Urinary bladder (tissue), 4 donors: ENCODE data around the gene CBFA2T3. TPM values are rescaled to one million over a fixed set of nuclear protein-coding genes. Genes with fewer than 3 reads are reported as not detected.
"Not testable (repeated sequence)": the region's sequence is repeated elsewhere in the genome, so short reads cannot be mapped to it uniquely, and the experiment has no call there.

Experiments used
- DNase-seq: peaks from one replicate; pipeline ENCODE4 v3.0.0-alpha.2; 2015; ENCODE audit errors: extremely low spot score
- H3K27ac ChIP-seq: one replicate; pipeline ENCODE4 v1.5.1; 2013; ENCODE audit warnings: low read depth, mild to moderate bottlenecking, moderate library complexity
- H3K36me3 ChIP-seq: one replicate; pipeline ENCODE4 v1.6.1; 2013; ENCODE audit warnings: mild to moderate bottlenecking, moderate library complexity; ENCODE audit not compliant: insufficient read depth
- H3K4me1 ChIP-seq: one replicate; pipeline ENCODE4 v1.6.1; 2013; ENCODE audit warnings: mild to moderate bottlenecking, moderate library complexity; ENCODE audit not compliant: insufficient read depth
- H3K4me3 ChIP-seq: one replicate; pipeline ENCODE4 v1.5.1; 2013; ENCODE audit warnings: low read depth, low read length
- WGBS: extraction: QIAGEN DNeasy Blood & Tissue Kit; methylation state at CpG from one replicate; pipeline ENCODE4 v1.1.7; 2013; 5-methylcytosine and 5-hydroxymethylcytosine counted together
- polyA plus RNA-seq: library from polyadenylated mRNA; stranded (reverse); fragments of 200-250 nt; gene quantifications from one replicate; pipeline ENCODE4 v1.2.3, GENCODE V29; 2013
- total RNA-seq: library from RNA; depleted of rRNA; stranded (reverse); fragments of >200 nt; gene quantifications from one replicate; pipeline ENCODE4 v1.2.3, GENCODE V29; 2014
- donor health status: healthy with polysubstance abuse.
- donor health status: healthy.

CBFA2T3 gene
- total and polyA plus RNA-seq, 2 donors: 1.5 to 6.2 TPM

DNA sequence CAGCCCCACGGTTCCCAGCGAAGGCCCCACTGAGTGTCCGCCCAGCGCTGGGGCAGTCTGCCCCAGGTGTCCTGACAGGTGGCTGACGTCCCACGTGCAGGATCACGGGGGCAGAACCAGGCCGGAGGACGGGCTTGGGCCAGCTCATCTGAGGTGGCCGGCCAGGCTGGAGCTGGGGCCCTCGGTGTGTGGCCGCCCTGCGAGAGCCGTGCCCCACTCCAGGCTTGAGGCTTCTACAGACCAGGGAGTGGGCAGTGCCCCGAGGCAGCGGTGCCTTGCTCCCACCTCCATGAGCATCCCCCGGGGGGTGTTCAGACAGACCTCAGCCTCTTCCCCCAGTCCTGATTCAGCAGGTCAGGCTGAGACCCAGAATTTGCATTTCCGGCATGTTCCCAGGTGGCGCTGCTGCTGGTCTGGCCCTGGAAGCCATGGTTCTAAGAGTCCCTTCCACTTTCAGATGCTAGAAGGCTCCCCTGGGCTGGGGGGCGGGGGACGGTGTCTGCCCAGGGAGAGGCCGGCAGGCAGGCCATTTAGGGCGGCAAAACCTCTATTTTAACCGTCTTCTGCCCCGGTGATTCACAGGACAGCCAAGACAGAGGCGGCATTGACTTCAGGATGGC lies 75.2 kb downstream of the CBFA2T3 start:
- WGBS: 84% methylated on average over 26 of the region's 26 CpGs

DNA sequence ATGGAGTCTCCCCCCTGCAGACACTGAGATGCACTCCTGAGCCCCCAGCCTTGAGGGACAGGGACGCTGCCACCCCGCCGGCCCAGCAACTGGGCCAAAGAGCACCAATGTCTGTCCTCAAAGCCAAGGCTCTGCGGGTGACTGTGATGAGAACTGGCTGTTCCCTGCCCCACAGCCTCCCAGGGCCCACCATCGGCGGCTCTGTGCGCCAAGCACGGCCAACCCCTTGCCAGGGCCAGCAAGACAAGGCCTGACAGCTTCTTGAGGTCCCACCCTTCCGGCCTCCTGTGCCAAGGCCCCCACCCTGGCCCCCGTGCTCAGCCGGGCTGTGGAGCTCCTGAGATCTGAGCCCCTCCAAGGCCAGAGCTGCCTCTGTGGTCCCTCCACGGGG lies 76.3 kb downstream of the CBFA2T3 start:
- DNase-seq: no peak
- no peak overlapping the region for H3K4me3 ChIP-seq
- WGBS: 84% methylated on average over 12 of the region's 12 CpGs
- no peaks in the 10 kb centered on the region for H3K36me3 ChIP-seq
- H3K27ac ChIP-seq: no peak overlapping the region
- H3K4me1 ChIP-seq: no peaks in the 10 kb centered on the region

More for the DNA sequence above, 75.2 kb downstream of the CBFA2T3 start:
- Histone ChIP-seq H3K36me3 (no peaks in the 10 kb centered on the region), H3K4me1 (no peaks in the 10 kb centered on the region), H3K27ac (no peak overlapping the region), H3K4me3 (no peak overlapping the region)
- DNase-seq: no peak

DNA sequence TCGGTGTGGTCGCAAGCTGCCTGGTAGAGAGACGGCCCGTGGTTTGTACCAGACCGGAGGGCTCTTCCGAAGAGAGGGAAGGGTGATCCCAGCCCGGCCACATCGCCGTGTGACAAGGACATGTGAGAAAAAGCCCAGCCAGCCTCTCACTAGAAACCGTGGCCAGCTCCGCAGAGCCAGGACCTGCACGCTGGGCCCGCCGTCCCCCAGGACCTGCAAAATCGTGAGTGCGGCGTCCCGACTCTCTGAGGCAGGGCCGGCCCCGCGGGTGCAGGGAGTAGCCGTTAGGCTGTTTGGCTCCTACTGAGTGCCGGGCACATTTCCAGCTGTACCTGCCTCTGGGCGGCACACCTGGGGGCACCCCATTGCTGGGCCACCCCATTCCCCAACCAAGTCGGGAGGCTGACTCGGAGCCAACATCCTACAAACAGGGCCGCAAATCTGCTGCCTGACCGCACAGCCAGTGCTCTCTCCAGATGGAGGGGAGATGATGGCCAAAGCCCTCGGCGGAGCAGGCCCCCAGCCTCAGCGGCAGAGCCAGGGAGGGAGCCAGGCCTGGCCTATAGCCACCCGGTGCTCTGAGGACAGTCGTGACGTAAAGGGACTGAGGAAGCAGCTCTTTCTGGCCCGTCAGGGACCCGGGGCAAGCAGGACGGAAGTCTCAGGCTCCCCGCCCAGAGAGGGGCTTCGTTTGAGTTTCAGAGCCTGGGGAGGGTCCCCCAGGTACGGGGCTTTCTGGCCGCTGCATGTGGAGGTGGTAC lies 76.9 kb downstream of the CBFA2T3 start:
- H3K4me1 ChIP-seq: no peaks in the 10 kb centered on the region
- no peaks in the 10 kb centered on the region for H3K36me3 ChIP-seq
- DNase-seq: no peak
- WGBS: 84% methylated on average over 41 of the region's 41 CpGs
- no peak overlapping the region for H3K27ac ChIP-seq
- no peak overlapping the region for H3K4me3 ChIP-seq

- H3K27ac ChIP-seq: no peak overlapping the region
- H3K4me1 ChIP-seq: no peaks in the 10 kb centered on the region
- DNase-seq: no peak
- WGBS: 91% methylated on average over 34 of the region's 34 CpGs
- H3K4me3 ChIP-seq: no peak overlapping the region
- H3K36me3 ChIP-seq: no peaks in the 10 kb centered on the region
These were observed 79.1 kb downstream of the CBFA2T3 start for GRCh38 chr16:88897696-88898425.

DNA sequence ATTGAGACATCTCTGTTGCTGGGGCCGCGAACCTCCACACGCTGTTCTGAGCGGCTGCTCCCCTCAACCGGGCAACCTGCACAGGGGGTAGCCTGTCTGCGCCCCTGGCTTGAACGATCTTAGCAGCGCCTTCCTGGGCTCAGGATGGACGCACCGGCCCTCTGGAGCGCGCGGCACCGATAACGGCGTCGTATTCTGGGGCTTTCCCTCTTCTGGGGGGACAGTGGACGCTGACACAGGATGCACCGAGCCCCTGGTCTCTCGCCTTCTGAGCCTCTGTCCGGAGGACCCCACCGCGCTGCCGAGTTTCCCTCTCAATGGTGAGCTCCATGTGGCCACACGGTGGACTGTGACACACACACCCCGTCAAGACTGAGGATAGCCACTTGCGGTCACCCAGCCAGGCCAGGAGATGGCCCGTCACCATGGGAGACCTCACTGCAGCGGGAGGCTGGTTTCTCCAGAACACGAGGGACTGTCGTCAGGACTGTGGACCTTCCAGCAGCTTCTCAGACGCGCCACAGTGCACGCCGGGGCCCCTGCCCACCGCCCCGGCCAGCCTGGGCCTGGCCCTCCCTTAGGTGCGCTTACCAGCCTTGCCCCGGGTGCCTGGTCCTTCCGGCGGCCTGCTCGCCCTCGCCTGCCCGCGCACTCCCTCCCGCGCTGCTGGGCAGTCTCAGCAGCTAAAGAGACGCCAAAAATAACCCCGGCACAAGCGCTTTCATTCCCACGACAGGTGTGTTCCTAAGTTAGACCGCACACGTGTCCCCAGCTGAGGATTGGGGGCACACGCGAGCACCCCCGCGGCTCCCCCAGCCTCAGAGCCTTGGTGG lies 80.6 kb downstream of the CBFA2T3 start:
- H3K4me1 ChIP-seq: no peaks in the 10 kb centered on the region
- DNase-seq: no peak
- H3K4me3 ChIP-seq: no peak overlapping the region
- H3K36me3 ChIP-seq: no peaks in the 10 kb centered on the region
- no peak overlapping the region for H3K27ac ChIP-seq
- 91% methylated on average over 57 of the region's 57 CpGs for WGBS

DNA sequence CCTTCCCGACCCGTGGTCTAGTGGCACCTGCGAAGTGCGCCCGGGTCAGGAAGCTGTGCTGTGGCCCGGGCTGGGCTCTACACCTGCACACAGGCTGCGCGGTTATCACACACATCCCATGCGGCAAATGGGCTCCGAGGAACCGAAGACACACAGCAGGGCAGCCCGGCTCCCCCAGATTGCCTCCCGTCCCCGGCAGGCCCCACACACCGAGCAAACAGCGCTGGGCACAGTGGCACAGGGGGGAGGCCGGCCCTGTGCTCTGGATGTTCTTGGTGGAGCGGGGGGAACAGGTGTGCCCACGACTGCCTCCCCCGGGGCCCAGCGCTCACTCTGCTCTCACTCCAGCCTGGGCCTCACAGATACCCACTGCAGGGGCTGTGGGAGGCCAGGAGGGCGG lies 81.7 kb downstream of the CBFA2T3 start:
- no peaks in the 10 kb centered on the region for H3K36me3 ChIP-seq
- H3K4me3 ChIP-seq: no peak overlapping the region
- no peak overlapping the region for H3K27ac ChIP-seq
- DNase-seq: no peak
- 94% methylated on average over 22 of the region's 22 CpGs for WGBS
- H3K4me1 ChIP-seq: no peaks in the 10 kb centered on the region

GRCh38 chr16:88894681-88895300 lies 82.2 kb downstream of the CBFA2T3 start:
- 85% methylated on average over 21 of the region's 21 CpGs for WGBS
- Histone ChIP-seq H3K4me1 (no peaks in the 10 kb centered on the region), H3K4me3 (no peak overlapping the region), H3K36me3 (no peaks in the 10 kb centered on the region), H3K27ac (no peak overlapping the region)
- no peak for DNase-seq

- not testable (repeated sequence) for H3K27ac ChIP-seq, H3K36me3 ChIP-seq, H3K4me3 ChIP-seq, DNase-seq, H3K4me1 ChIP-seq
- WGBS: 98% methylated on average over 5 of the region's 6 CpGs
These were observed 82.7 kb downstream of the CBFA2T3 start for GRCh38 chr16:88894266-88894665.

DNA sequence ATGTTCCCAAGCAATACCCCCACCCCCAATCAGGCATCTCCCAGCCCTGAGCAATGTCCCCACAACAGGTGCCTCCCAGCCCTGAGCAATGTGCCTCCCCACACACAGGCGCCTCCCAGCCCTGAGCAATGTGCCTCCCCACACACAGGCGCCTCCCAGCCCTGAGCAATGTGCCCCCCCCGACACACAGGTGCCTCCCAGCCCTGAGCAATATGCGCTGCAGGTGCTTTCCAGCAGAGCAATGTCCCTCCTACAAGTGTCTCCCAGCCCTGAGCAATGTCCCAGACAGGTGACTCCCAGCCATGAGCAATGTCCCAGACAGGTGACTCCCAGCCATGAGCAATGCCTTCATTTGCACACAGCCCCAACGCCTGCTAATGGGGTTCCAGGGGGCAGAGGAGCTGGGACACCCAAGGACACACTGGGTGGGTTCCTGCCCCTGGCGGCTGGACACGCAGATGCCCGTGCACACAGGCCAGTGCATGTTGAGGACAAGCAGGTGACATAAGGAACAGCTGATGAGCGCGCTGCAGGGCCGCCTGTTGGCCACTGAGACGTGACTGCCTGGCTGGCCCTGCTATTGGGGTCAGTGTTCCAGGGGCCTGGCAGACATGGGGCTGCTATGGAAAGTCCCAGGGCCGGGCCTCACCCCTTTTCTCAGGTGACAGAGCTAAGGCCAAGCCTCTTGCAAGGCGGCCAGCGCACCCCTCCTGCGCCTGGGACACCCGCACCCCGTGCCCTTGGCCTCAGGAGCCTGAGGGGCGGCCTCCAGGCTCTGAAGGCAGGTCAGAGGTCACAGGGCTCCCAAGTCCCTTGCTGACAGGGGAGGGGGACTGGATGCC lies 83.7 kb downstream of the CBFA2T3 start:
- no peaks in the 10 kb centered on the region for H3K4me1 ChIP-seq
- no peaks in the 10 kb centered on the region for H3K36me3 ChIP-seq
- DNase-seq: no peak
- WGBS: 91% methylated on average over 19 of the region's 19 CpGs
- no peak overlapping the region for H3K4me3 ChIP-seq
- H3K27ac ChIP-seq: no peak overlapping the region

DNA sequence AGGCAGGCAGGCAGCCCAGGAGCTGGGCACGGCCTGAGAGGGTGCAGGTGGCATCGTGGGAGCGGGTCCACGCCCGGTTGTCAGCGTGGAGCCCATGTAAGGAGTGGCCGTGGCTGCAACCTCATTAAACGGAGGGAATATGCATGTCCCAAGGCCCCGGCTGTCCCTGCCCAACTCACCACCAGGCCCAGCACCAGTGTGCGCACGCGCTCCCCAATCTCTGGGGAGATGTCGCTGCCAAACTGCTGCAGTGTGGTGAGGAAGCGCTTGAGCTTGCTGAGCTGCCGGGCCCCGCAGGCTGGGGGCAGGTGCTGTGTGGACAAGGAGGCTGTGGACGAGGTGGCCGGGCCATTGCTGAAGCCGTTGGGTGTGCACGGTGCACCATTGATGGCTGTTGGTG lies 84.9 kb downstream of the CBFA2T3 start:
- Histone ChIP-seq H3K36me3 (no peaks in the 10 kb centered on the region), H3K4me3 (no peak overlapping the region), H3K27ac (no peak overlapping the region), H3K4me1 (no peaks in the 10 kb centered on the region)
- WGBS: 87% methylated on average over 20 of the region's 20 CpGs
- no peak for DNase-seq

- no peaks in the 10 kb centered on the region for H3K36me3 ChIP-seq
- no peaks in the 10 kb centered on the region for H3K4me1 ChIP-seq
- WGBS: 92% methylated on average over 16 of the region's 16 CpGs
- H3K27ac ChIP-seq: no peak overlapping the region
- no peak overlapping the region for H3K4me3 ChIP-seq
- DNase-seq: no peak
These were observed 85.9 kb downstream of the CBFA2T3 start for GRCh38 chr16:88891083-88891482.

DNA sequence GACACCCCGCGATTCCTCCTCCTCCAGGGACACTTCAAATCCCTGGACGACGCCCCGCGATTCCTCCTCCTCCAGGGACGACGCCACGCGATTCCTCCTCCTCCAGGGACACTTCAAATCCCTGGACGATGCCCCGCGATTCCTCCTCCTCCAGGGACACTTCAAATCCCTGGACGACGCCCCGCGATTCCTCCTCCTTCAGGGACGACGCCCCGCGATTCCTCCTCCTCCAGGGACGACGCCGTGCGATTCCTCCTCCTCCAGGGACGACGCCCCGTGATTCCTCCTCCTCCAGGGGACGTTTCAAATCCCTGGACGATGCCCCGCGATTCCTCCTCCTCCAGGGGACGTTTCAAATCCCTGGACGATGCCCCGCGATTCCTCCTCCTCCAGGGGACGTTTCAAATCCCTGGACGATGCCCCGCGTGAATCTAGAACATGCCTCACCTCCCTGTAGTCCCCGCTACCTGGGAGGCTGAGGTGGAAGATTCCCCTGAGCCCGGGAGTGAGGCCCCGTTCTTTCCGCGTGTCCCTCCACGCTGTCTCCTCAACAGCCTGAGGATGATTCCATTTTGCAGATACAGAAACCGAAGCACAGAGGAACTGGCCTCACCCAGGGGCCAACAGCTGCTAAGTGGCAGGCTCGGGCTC lies 87.2 kb downstream of the CBFA2T3 start:
- H3K4me3 ChIP-seq, H3K4me1 ChIP-seq, H3K27ac ChIP-seq, H3K36me3 ChIP-seq, DNase-seq: not testable (repeated sequence)
- 95% methylated on average over 48 of the region's 48 CpGs for WGBS
